Inferior parietal cortex (tissue), 1 donor: ENCODE measurements around the gene ACOT9.
A peak's percentile ranks its signal among the peaks of the same experiment; 100 is the strongest.
"Not testable (repeated sequence)": the region's sequence is repeated elsewhere in the genome, so short reads cannot be mapped to it uniquely, and the experiment has no call there.

Source experiments
- DNase-seq: peaks from one replicate; pipeline ENCODE4 v3.0.0-alpha.2; 2016; ENCODE audit errors: extremely low spot score

The ACOT9 gene

DNA sequence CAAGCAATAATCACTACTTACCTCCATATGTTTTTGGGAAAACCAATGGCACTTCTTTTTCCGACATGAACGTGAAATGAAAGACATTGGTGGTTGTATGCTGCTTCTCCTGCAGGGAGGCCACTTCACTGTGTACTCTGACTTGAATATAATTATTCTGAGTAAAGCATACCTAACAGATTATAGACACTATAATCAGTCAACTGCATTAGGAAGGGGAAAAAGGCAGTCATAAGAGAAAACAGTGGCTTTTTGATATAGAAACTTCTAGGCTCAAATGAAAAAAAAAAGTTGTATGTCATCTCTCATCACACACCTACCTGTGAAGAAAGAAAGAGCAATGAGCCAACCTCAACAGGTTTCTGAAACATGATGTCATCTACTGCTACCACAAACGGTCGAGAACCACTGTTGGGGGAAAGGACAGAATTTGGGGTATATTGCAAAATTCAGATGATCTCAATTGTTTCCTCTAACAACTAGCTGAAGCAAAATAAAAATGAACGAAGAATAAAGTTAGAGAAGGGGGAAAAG, 38.3 kb downstream of the ACOT9 start:
- DNase-seq = no peak

DNA sequence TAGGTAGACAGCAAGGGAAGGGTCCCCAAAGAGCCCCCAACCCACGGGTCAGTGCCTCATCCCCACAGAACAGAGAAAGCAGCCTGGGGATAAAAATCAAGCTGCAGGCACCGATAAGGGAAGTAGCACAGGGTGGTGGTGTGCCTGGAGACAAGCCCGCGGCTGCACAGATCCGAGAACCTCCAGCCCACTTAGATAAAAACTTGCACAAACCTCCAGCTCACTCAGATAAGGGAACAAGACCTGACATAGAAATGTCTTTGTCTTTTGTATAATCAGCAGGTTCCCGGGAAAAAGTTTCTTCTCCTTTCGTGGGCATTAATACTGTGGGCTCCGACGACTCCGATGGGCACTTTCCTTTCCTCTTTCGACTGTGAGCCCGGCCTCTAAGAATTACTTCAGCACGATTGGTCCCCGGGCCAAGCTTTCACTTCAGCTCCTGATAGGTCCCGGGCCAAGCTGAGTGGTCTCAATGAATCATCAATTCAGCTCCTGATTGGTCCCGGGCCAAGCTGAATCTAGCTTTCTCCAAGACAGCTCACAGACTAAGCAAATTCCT, 43.4 kb downstream of the ACOT9 start:
- no peak for DNase-seq

DNA sequence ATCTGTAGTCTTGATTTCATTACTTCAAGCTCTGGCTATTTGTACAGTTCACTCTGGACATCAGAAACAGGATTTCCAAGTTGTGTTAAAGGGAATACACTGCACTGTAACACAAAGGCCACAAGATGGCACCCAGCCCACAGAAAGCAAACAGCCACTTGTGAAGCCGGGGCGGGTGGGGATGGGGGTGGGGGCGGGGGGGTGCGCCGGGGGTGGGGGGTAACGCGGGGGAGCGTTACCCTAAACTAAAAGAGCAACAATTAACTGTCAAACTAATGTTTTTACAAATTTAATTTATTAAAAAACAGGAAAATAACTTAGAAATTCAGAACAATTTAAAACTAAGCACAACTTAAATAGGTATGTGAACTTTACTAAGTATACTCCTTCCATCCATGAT, 48.5 kb downstream of the ACOT9 start:
- DNase-seq = peak; percentile 56

DNA sequence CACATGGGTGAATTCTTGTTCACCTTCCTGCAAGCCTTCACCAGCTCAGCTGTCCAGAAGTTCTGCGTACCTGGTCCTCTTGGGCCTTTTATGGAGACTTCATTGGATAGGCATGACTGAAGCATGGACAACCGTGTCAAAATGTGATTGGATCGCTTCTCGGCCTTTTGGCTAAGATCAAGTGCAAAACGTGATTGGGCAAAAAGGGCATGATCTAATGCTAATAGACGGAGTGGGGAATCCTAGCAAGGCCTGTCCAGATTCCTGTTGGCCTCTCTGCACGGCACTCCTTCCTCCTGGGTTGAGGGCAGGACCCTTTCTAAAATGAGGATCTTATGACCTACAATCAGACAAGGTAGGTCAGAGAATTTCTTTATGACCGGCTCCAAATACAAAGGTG, 50.9 kb downstream of the ACOT9 start:
- no peak for DNase-seq

DNA sequence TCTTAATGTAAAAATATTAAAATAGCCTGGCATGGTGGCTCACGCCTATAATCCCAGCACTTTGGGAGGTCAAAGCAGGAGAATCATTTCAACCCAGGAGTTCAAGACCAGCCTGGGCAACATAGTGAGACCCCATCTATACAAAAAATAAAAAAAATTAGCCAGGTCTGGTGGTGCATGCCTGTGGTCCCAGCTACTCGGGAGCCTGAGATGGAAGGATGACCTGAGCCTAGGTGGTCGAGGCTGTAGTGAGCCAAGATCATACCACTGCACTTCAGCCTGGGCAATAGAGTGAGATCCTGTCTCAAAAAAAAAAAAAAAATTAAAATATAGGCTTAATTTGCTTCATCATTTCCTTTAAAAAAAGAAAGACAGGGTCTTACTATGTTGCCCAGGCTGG, 66.6 kb downstream of the ACOT9 start:
- DNase-seq = not testable (repeated sequence)

DNA sequence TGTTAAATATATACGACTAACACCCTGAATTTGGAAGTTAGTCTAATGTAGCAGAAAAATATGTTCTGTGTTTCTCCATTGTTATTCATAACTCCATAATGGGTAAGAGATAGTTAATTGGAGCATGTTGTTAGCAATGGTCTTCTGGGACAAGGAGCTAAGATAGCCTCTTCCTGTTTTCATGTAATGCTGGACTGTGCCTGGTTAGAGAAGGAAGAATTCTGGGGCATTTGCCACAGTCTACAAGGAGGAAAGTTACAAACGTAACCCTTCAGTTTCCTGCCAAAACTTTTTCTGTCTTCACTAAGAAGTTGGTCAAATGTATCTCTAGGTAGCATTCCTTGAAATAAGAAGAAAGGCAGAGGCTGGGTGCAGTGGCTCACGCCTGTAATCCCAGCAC, 70.0 kb downstream of the ACOT9 start:
- DNase-seq = no peak

DNA sequence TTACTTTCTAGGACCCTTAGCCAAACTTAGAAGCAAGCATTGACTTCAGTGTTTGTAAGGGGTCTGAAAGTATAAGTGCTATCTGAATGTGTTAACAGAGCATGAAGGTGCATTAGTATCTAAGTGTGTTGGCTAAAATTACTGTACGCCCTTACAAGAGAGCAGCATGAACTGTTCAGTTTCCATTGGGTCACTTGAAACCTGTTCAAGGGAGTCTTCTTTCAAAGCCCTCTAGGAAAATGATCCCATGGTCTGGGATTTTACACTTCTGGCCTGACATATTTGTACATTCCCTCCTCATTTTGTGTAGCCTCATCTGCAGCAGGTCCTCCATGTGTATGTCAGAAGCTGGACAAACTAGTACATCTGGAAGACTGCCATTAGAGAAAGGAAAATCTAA, 72.5 kb downstream of the ACOT9 start:
- DNase-seq = no peak

DNA sequence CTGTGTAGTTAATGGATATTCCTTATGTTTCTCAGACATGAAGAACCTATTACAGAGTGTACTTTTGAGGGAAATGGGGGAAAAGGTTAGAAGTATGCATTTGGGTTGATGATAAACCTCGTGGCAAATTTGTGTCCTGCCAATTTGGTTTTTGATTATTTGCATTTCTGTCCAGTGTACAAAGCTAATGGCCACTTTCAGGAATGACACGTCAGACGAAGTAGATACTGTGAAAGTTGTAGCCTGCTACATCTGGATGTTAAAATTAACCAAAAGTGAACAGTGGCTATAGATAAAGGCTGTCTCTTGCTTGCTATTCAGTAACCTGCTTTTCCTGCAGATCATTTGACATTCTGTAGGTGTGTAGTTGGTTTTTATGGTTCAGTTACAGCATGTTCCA, 74.7 kb downstream of the ACOT9 start:
- no peak for DNase-seq

DNA sequence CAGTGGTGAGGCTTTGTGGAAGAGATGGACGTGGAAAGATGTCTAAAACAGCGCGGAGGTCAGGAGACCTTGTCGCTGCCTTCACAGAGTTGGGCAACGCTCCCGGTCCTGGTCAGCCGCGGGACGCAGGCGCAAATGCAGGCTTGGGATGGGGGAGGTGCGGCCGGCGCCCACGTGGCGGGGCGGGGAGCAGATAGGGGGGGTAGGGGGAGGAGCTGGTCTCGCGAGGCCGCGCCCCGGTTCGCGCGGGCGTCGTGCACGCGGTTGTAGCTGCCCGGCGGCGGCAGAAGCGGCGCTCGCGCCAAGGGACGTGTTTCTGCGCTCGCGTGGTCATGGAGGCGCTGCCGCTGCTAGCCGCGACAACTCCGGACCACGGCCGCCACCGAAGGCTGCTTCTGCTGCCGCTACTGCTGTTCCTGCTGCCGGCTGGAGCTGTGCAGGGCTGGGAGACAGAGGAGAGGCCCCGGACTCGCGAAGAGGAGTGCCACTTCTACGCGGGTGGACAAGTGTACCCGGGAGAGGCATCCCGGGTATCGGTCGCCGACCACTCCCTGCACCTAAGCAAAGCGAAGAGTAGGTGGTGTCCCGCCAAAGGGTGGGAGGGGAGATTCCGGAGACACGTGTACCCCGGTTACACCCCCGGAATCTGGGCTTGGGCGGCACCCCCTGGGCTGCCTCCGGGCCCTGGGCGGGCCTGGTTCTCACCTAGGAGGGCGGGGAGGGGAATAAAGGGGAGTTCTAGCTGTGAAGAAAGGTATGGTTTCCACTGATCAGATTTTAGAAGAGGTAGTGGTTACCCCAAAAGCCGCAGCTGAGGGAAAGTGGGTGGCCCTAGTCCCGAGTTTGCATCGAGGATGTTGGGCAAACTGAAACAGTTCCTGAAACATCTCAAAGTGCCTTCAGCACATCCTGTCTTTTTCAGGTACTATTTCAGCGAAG, 75.6 kb downstream of the ACOT9 start, which contains the start of gene PRDX4:
Gene PRDX4, plus strand, starts transcription at position 255 of the 939 bp plus-strand sequence. Its CDS starts 78 bp downstream, at position 333.
- DNase-seq = peak; percentile 80

DNA sequence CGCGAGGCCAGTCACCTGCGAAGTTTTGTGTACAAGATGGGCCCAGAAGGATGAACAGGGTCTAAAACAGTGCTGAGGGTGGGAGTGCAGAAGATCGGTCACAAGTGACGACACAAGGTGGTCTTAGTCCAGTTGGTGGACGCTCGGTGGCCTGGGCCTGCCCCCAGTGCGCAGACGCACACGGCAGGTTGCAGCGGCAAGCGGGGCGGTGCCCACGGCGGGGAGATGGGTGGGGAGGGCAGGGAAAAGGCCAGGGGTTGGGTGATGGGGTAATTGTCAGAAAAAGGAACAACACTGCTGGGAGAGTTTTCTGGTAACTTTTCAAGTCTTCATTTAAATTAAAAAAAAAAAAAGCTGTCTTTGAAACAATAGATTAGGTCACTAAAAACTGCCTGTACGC, 76.8 kb downstream of the ACOT9 start:
- DNase-seq = no peak

DNA sequence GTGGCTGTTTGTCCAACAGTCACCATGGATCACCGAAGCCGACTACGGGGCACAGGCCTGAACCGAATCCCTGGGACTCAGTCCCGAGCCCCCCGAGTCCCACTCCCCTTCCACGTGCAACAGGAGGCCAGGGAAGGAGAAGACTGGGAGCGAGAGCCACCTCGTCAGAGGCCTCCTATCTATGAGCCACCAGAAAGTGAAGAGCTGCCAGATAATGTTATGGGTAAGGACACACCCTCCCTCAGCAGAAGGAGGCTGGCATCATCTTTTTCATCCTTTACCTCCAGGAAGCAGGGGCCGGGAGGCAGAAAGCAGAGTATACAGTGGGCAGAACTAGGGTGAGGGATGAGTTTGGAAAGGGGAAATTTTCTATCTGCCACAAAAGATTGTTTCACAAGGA, 78.6 kb downstream of the ACOT9 start:
- DNase-seq = no peak

DNA sequence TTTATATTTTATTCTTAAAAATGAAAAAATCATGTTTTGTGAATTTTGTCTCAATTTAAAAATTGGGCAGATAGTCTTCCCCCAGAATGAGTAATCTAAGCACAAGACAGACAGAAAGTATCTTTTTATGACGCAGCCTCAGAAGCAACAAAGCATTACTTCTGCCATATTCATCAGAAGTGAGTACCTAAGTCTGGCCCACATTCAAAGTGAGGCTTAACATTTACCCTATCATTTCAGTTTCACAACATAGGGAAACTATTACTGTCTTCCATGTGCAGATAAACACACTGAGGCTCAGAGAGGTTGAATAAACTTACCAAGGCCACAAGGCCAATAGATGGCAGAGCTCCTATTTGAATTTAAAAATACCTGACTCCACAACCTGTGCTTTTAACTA, 80.2 kb downstream of the ACOT9 start:
- DNase-seq = no peak

DNA sequence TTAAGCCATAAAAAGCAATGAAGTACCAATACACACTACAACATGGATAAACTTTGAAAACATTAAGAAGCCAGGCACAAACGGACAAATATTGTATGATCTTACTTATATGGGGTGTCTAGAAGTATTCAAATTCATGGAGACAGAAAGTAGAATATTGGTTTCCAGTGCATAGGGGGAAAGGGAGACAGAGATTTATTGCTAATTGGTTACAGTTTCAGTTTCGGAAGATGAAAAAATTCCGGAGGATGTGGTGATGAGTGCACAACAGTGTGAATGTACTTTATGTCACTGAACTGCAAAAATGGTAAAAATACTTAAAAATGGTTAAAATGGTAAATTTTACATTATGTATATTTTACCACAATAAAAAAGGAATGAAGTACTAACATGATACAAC, 80.9 kb downstream of the ACOT9 start:
- no peak for DNase-seq

DNA sequence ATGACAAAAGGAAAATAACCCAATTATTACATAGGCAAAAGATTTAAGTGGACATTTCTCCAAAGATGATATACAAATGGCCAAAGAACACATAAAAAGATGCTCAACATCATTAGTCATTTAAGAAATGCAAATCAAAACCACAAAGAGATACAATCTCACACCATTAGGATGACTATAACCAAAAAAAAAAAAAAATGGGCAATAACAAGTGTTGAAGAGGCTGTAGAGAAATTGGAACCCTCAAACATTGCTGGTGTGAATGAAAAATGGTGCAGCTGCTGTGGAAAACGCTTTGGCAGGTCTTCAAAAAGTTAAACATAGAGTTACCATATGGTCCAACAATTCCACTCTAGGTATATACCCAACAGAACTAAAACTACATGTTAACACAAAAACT, 81.4 kb downstream of the ACOT9 start:
- peak; percentile 17 for DNase-seq

DNA sequence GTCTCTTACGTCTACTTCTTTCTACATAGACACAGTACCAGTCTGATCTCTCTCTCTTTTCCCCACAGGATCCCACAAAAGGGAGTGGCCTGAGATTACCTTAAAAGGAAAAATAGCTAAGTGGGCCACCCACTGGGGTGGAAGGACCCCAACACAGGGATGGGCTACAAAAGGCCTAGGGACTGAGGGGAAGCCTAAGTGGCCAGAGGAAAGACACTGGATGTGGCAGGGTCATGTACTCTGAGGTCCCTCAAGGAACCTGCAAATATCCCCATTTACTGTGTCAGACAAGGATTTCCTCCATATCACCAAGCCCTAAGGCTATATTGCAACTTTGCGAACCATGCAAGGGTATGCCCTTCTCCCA, 82.3 kb downstream of the ACOT9 start:
- DNase-seq = no peak

DNA sequence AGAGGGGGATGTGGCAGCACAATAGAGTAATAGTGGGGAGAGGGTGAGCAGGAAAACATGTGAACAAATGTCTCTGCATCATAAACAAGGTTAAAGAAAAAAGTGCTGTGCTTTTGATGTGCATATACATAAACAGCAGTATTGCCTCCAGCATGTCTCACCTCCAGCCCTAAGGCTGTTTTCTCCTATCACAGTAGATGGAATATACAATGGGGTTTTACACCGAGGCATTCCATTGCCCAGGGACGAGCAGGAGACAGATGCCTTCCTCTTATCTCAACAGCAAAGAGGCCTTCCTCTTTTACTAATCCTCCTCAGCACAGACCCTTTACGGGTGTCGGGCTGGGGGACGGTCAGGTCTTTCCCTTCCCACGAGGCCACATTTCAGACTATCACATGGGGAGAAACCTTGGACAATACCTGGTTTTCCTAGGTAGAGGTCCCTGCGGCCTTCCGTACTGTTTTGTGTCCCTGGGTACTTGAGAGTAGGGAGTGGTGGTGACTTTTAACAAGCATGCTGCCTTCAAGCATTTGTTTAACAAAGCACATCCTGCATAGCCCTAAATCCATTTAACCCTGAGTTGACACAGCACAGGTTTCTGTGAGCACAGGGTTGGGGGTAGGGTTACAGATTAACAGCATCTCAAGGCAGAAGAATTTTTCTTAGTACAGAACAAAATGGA, 82.9 kb downstream of the ACOT9 start:
- not testable (repeated sequence) for DNase-seq

DNA sequence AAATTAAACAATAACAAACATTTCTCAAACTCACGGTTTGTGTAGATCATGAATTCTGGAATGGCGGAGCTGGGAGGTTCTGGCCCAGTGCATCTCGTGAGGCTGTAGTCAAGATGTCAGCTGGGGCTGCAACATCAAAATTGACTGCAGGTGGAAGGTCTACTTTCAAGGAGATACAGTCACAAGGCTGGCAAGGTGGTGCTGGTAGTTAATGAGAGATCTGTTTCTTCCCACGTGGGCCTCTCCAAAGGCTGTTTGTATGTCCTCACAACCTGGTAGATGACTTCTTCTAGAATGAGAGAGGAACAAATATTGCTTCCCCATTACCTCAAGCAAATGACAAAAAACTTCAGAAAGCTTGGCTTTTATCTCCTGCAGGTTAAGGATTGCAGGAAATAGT, 83.7 kb downstream of the ACOT9 start:
- no peak for DNase-seq

DNA sequence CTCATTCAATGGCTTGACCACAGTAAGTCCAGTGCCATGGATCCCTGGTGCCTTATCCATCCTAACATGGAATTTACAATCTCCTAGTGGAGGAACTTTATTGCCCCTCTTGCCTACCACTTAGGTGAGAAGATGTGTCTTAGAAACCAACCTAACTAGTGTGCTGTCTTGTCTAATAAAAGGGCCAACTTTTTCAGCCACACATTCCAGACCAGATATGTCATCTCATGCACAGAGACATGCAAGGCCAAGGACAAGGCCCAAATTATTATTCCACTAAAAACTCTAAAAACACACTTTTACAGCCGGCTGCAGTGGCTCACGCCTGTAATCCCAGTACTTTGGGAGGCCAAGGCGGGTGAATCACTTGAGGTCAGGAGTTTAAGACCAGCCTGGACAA, 86.4 kb downstream of the ACOT9 start:
- no peak for DNase-seq

DNA sequence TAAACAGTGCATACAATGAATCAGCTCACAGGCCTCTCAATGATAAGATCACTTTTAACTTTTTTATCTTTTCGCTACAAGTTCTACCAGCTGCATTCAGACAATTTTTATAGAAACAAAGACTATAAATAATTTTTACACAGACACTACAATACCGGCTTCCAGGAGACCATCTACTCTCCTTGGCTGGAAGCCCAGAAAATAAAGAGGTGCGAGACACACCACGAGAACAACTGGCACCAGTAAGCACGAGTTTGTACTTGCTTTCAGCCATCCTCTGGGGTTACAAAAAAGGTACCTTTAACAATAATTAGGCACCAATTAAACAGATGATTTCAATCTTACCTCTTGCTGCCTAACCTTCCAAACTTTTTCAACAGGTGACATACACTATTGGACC, 87.0 kb downstream of the ACOT9 start:
- no peak for DNase-seq
